Ovary (tissue), 9 donors: ENCODE measurements around the gene SLC7A10. TPM values are rescaled to one million over a fixed set of nuclear protein-coding genes. Genes with fewer than 3 reads are reported as not detected.

Experiments used
- DNase-seq, 5 donors: peaks; one replicate each; pipeline ENCODE4 v3.0.0-alpha.2; 2019 to 2020
- H3K27ac ChIP-seq, 2 donors: fragments of 200-600 bp; one replicate each; pipeline versions ENCODE4 v1.5.1 to v1.8.0; 2019 to 2022
- H3K27me3 ChIP-seq: fragments of 200-600 bp; one replicate; pipeline ENCODE4 v1.8.0; 2022
- H3K36me3 ChIP-seq: fragments of 200-600 bp; sonication (generic); one replicate; pipeline ENCODE4 v1.5.1; 2019
- H3K4me1 ChIP-seq: one replicate; pipeline ENCODE4 v1.8.1; 2013; ENCODE audit warnings: mild to moderate bottlenecking, moderate library complexity; ENCODE audit not compliant: insufficient read depth
- H3K4me3 ChIP-seq: fragments of 200-600 bp; sonication (generic); one replicate; pipeline ENCODE4 v1.5.1; 2017
- H3K9me3 ChIP-seq, 2 donors: fragments of 200-600 bp in 1 of 2; sonication (generic) in 1 of 2; one replicate each; pipeline versions ENCODE4 v1.5.1 to v1.8.1; 2013 to 2019; ENCODE audit warnings: mild to moderate bottlenecking in 1 of 2, moderate library complexity in 1 of 2
- CTCF ChIP-seq, 3 donors: fragments of 450-650 bp in 2 of 3; fragments of 200-600 bp in 1 of 3; IDR thresholded peaks; one replicate each; pipeline versions ENCODE4 v1.5.1 to v1.8.0; 2016 to 2022; ENCODE audit warnings: antibody characterized with exemption in 3 of 3, mild to moderate bottlenecking in 1 of 3
- EP300 ChIP-seq: sonication (generic); formaldehyde crosslinking; IDR thresholded peaks from one replicate; pipeline ENCODE4 v1.6.1; 2017; ENCODE audit warnings: antibody characterized with exemption
- POLR2A ChIP-seq: fragments of 450-650 bp; IDR thresholded peaks from one replicate; pipeline ENCODE4 v1.6.1; 2017; ENCODE audit warnings: antibody characterized with exemption, mild to moderate bottlenecking, moderate library complexity
- WGBS, 3 donors: extraction: QIAGEN DNeasy Blood & Tissue Kit in 1 of 3; methylation state at CpG; one replicate each; pipeline versions ENCODE4 v1.1.5 to v1.1.7; 2013 to 2017; 5-methylcytosine and 5-hydroxymethylcytosine counted together
- intact Hi-C, 4 donors: fragments of 100-400 bp; cut with DNase I; formaldehyde crosslinking; loops; one replicate each; pipeline versions ENCODE4 v1.11.0 to v1.15.1; 2022 to 2023
- polyA plus RNA-seq, 2 donors: library from polyadenylated mRNA; stranded (reverse); fragments of 200-250 nt in 1 of 2; fragments of 350-450 nt in 1 of 2; fragmentation: Illumina TruSeq in 1 of 2; extraction: RNeasy Lipid Tissue Mini Kit (QIAGEN cat#74804) in 1 of 2; gene quantifications; one replicate each; pipeline ENCODE4 v1.2.3, GENCODE V29; 2013 to 2014
- total RNA-seq, 7 donors: library from RNA; depleted of rRNA in 2 of 7; stranded (reverse); fragments of >200 nt in 2 of 7; fragmentation: NEBNext Ultra II Directional in 3 of 7; extraction: Animal tissue kit (Norgen Biotek cat#: 25700) in 3 of 7; gene quantifications; one replicate each; pipeline versions ENCODE4 v1.1.0 to v1.2.4, GENCODE V29; 2016 to 2023
- donor health status: DM: no; HTN: no; CAD: no; lungs with moderate emphysema.
- donor health status: DM: no; HTN: no; CAD: no.
- donor health status: Bipolar disorder and iron deficiency.
- donor health status: DM: yes; HTN: yes; CAD: no.
- donor health status: DM: no; HTN: no; CAD: no.
- donor health status: DM: yes; HTN: yes; CAD: no.

The SLC7A10 gene
- total and polyA plus RNA-seq, 9 donors, result not detected

GRCh38 chr19:33261511-33262189 lies 36.0 kb upstream of the SLC7A10 start:
- WGBS, 3 donors, result 69 to 80% (median 70%) methylated on average over 11 to 14 of the region's 14 CpGs
- Histone ChIP-seq H3K27me3 (no peaks in the 10 kb centered on the region), H3K36me3 (no peaks in the 10 kb centered on the region), H3K27ac (no peak overlapping the region), H3K4me3 (no peak overlapping the region), H3K9me3 (no peaks in the 10 kb centered on the region), H3K4me1 (no peaks in the 10 kb centered on the region)
- no peak for DNase-seq
- no peak for TF ChIP-seq EP300
- TF ChIP-seq POLR2A, result no peak
- no peak for TF ChIP-seq CTCF (IDR thresholded peaks at IDR 0.05)
- intact Hi-C loops, result no loop called here

- TF ChIP-seq POLR2A (no peak), EP300 (no peak), CTCF (IDR thresholded peaks at IDR 0.05) (no peak)
- DNase-seq, result no peak
- H3K4me1 ChIP-seq, result no peaks in the 10 kb centered on the region
- H3K27me3 ChIP-seq, result no peaks in the 10 kb centered on the region
- intact Hi-C loops, result no loop called here
- H3K36me3 ChIP-seq, result no peaks in the 10 kb centered on the region
- no peaks in the 10 kb centered on the region for H3K9me3 ChIP-seq
- WGBS, 3 donors, result 70 to 76% (median 73%) methylated on average over 24 of the region's 24 CpGs
- H3K27ac ChIP-seq, result no peak overlapping the region
- no peak overlapping the region for H3K4me3 ChIP-seq
Measured at GRCh38 chr19:33260628-33261418, 35.2 kb upstream of the SLC7A10 start.

GRCh38 chr19:33259539-33259938 lies 33.9 kb upstream of the SLC7A10 start:
- no peaks in the 10 kb centered on the region for H3K27me3 ChIP-seq
- no peak overlapping the region for H3K27ac ChIP-seq
- no peak for DNase-seq
- H3K9me3 ChIP-seq, result no peaks in the 10 kb centered on the region
- no peaks in the 10 kb centered on the region for H3K36me3 ChIP-seq
- WGBS, 3 donors, result 77 to 79% (median 78%) methylated on average over 6 of the region's 6 CpGs
- H3K4me1 ChIP-seq, result no peaks in the 10 kb centered on the region
- H3K4me3 ChIP-seq, result no peak overlapping the region
- intact Hi-C loops, result no loop called here
- TF ChIP-seq EP300 (no peak), POLR2A (no peak), CTCF (IDR thresholded peaks at IDR 0.05) (no peak)

- TF ChIP-seq POLR2A (no peak), EP300 (no peak), CTCF (IDR thresholded peaks at IDR 0.05) (no peak)
- no peak overlapping the region for H3K4me3 ChIP-seq
- H3K36me3 ChIP-seq, result no peaks in the 10 kb centered on the region
- H3K4me1 ChIP-seq, result no peaks in the 10 kb centered on the region
- intact Hi-C loops, result no loop called here
- H3K27me3 ChIP-seq, result no peaks in the 10 kb centered on the region
- DNase-seq, result no peak
- no peaks in the 10 kb centered on the region for H3K9me3 ChIP-seq
- H3K27ac ChIP-seq, result no peak overlapping the region
- WGBS, 3 donors, result 95 to 100% (median 99%) methylated on average over 2 of the region's 2 CpGs
Measured at GRCh38 chr19:33257828-33258227, 32.2 kb upstream of the SLC7A10 start.
